CD4-positive, alpha-beta memory T cell (primary cell): Measurements from ENCODE around the gene SLC39A10. TPM values are rescaled to one million over a fixed set of nuclear protein-coding genes. Genes with fewer than 3 reads are reported as not detected.

Experiments used
- CTCF ChIA-PET: fragments of 350-600 bp; sonication (Branson Sonifier 250); formaldehyde crosslinking; loops from one replicate; lab custom pipeline; 2021; ENCODE audit warnings: inconsistent platforms; ENCODE audit not compliant: partially characterized antibody; lab: Charles Lee
- POLR2A ChIA-PET: fragments of 350-600 bp; sonication (Branson Sonifier 250); formaldehyde crosslinking; loops from one replicate; lab custom pipeline; 2021; ENCODE audit not compliant: partially characterized antibody; lab: Charles Lee
- DNase-seq, 5 donors: peaks; one replicate each; pipeline versions ENCODE4 v3.0.0 to v3.0.0-alpha.2; 2020 to 2022; ENCODE audit warnings: mixed read lengths in 1 of 5
- H3K27ac ChIP-seq: one replicate; pipeline ENCODE4 v1.7.0; 2013; ENCODE audit warnings: low read depth, low read length
- H3K27me3 ChIP-seq: 2 replicates; pipeline ENCODE4 v1.7.0; 2013; ENCODE audit warnings: mild to moderate bottlenecking, low read length, moderate library complexity; ENCODE audit not compliant: insufficient read depth
- H3K36me3 ChIP-seq: 2 replicates; pipeline ENCODE4 v1.7.0; 2013; ENCODE audit warnings: mild to moderate bottlenecking, low read length, moderate library complexity; ENCODE audit not compliant: insufficient read depth
- H3K4me1 ChIP-seq: 2 replicates; pipeline ENCODE4 v1.7.0; 2013; ENCODE audit warnings: mild to moderate bottlenecking, low read length, moderate library complexity; ENCODE audit not compliant: insufficient read depth
- H3K4me3 ChIP-seq, 2 donors: one replicate each; pipeline ENCODE4 v1.7.0; 2013; ENCODE audit warnings: low read length in 2 of 2, mild to moderate bottlenecking in 1 of 2
- H3K9me3 ChIP-seq, 2 donors: one replicate each; pipeline ENCODE4 v1.7.0; 2013; ENCODE audit warnings: low read length in 2 of 2, control low read depth in 1 of 2; ENCODE audit not compliant: control insufficient read depth in 1 of 2
- H3K27ac Mint-ChIP-seq, 7 donors: one replicate each; pipeline ENCODE4 v1.8.0; 2020 to 2021; ENCODE audit warnings: mixed read lengths in 7 of 7, mild to moderate bottlenecking in 6 of 7, inconsistent platforms in 3 of 7, moderate library complexity in 3 of 7
- H3K27me3 Mint-ChIP-seq, 2 donors: one replicate each; pipeline ENCODE4 v1.8.0; 2020 to 2021; ENCODE audit warnings: mixed read lengths in 2 of 2
- H3K36me3 Mint-ChIP-seq, 2 donors: one replicate each; pipeline ENCODE4 v1.8.0; 2020 to 2021; ENCODE audit warnings: mixed read lengths in 2 of 2, inconsistent platforms in 1 of 2, mild to moderate bottlenecking in 1 of 2
- H3K4me1 Mint-ChIP-seq, 4 donors: one replicate each; pipeline ENCODE4 v1.8.0; 2020 to 2021; ENCODE audit warnings: mixed read lengths in 4 of 4, mild to moderate bottlenecking in 1 of 4
- H3K4me3 Mint-ChIP-seq, 8 donors: one replicate each; pipeline ENCODE4 v1.8.0; 2020 to 2021; ENCODE audit warnings: mixed read lengths in 8 of 8, mild to moderate bottlenecking in 7 of 8, moderate library complexity in 6 of 8, inconsistent platforms in 3 of 8
- H3K9me3 Mint-ChIP-seq, 8 donors: one replicate each; pipeline ENCODE4 v1.8.0; 2020 to 2021; ENCODE audit warnings: mixed read lengths in 8 of 8, mild to moderate bottlenecking in 5 of 8, inconsistent platforms in 3 of 8, moderate library complexity in 1 of 8
- intact Hi-C: fragments of 100-400 bp; cut with micrococcal nuclease; formaldehyde crosslinking; loops from one replicate; pipeline ENCODE4 v1.15.1; 2023
- polyA plus RNA-seq, 2 donors: library from polyadenylated mRNA; unstranded; fragments of 300-500 nt; fragmentation: Illumina TruSeq; gene quantifications; one replicate each; pipeline ENCODE4 v1.2.3, GENCODE V29; 2021
- total RNA-seq, 2 experiments: library from RNA; stranded (reverse); gene quantifications; one replicate each; pipeline ENCODE4 v1.2.3, GENCODE V29; 2021

Gene SLC39A10
- total and polyA plus RNA-seq, 4 experiments from 2014 or later: 5.9 to 102 (median 54.4) TPM

GRCh38 chr2:195667974-195668373, 10.9 kb downstream of the SLC39A10 start:
- ChIA-PET CTCF (interaction anchor here (1.1 to 6.8 kb wide), 5 partner anchors 8 to 172 kb away, joined by 3 to 62 read pairs (median 3); partner anchors contain the start of gene SLC39A10), POLR2A (interaction anchor here (0.8 to 3.6 kb wide), 2 partner anchors 11 to 334 kb away, joined by 3 to 26 read pairs; partner anchors contain the start of gene SLC39A10)
- H3K4me1 ChIP-seq: peaks cover 41% of the 10 kb centered on the region
- no peaks in the 10 kb centered on the region for H3K9me3 Mint-ChIP-seq
- no peak overlapping the region for H3K4me3 ChIP-seq
- no peak overlapping the region for H3K27ac Mint-ChIP-seq
- DNase-seq: no peak
- no peaks in the 10 kb centered on the region for H3K27me3 Mint-ChIP-seq
- no peak overlapping the region for H3K27ac ChIP-seq
- peaks cover 28 to 56% (median 33%) of the 10 kb centered on the region in 4 donors for H3K4me1 Mint-ChIP-seq
- peaks cover 0 to 3% of the 10 kb centered on the region in 2 donors for H3K36me3 Mint-ChIP-seq
- no peaks in the 10 kb centered on the region for H3K36me3 ChIP-seq
- H3K4me3 Mint-ChIP-seq: no peak overlapping the region
- no peaks in the 10 kb centered on the region for H3K27me3 ChIP-seq
- intact Hi-C loops: no loop called here
- no peaks in the 10 kb centered on the region for H3K9me3 ChIP-seq

GRCh38 chr2:195670191-195670590, 13.2 kb downstream of the SLC39A10 start:
- no peaks in the 10 kb centered on the region for H3K9me3 ChIP-seq
- ChIA-PET POLR2A (interaction anchor here (0.7 kb wide), 1 partner anchor 166 kb away, joined by 4 read pairs; no protein-coding TSS in a partner anchor), CTCF (interaction anchor here (2.6 to 6.8 kb wide), 2 partner anchors 10 to 171 kb away, joined by 13 to 62 read pairs; no protein-coding TSS in a partner anchor)
- no peak overlapping the region for H3K4me3 Mint-ChIP-seq
- no peaks in the 10 kb centered on the region for H3K27me3 Mint-ChIP-seq
- H3K36me3 Mint-ChIP-seq: peaks cover 8 to 10% of the 10 kb centered on the region in 2 donors
- no peaks in the 10 kb centered on the region for H3K27me3 ChIP-seq
- H3K4me1 Mint-ChIP-seq: peaks cover 27 to 57% (median 33%) of the 10 kb centered on the region in 4 donors
- no peaks in the 10 kb centered on the region for H3K36me3 ChIP-seq
- no peak overlapping the region for H3K27ac Mint-ChIP-seq
- no peak overlapping the region for H3K27ac ChIP-seq
- no peaks in the 10 kb centered on the region for H3K9me3 Mint-ChIP-seq
- no peak overlapping the region for H3K4me3 ChIP-seq
- no peak for DNase-seq
- intact Hi-C loops: no loop called here
- H3K4me1 ChIP-seq: peaks cover 34% of the 10 kb centered on the region

- peaks cover 0 to 2% (median 0%) of the 10 kb centered on the region in 8 donors for H3K9me3 Mint-ChIP-seq
- no peak overlapping the region for H3K4me3 Mint-ChIP-seq
- H3K4me1 Mint-ChIP-seq: peaks cover 26 to 47% (median 33%) of the 10 kb centered on the region in 4 donors
- Histone ChIP-seq H3K27me3 (no peaks in the 10 kb centered on the region), H3K4me3 (no peak overlapping the region), H3K27ac (no peak overlapping the region), H3K9me3 (no peaks in the 10 kb centered on the region), H3K36me3 (no peaks in the 10 kb centered on the region), H3K4me1 (peaks cover 21% of the 10 kb centered on the region)
- intact Hi-C loops: no loop called here
- peaks cover 10 to 13% of the 10 kb centered on the region in 2 donors for H3K36me3 Mint-ChIP-seq
- H3K27me3 Mint-ChIP-seq: no peaks in the 10 kb centered on the region
- no peak for DNase-seq
- POLR2A ChIA-PET: interaction anchor here (1.2 to 1.4 kb wide), 2 partner anchors 11 to 164 kb away, joined by 3 to 4 read pairs; no protein-coding TSS in a partner anchor
- CTCF ChIA-PET: interaction anchor here (1.7 to 2.1 kb wide), 3 partner anchors 11 to 174 kb away, joined by 4 to 11 read pairs (median 8); partner anchors contain the start of gene SLC39A10
- H3K27ac Mint-ChIP-seq: peak overlapping the region in 2 of 7 donors; percentile 29 to 52
These were observed 14.5 kb downstream of the SLC39A10 start for GRCh38 chr2:195671563-195671962.

GRCh38 chr2:195672674-195673073, 15.6 kb downstream of the SLC39A10 start:
- Mint-ChIP-seq H3K4me1 (peaks cover 23 to 47% (median 32%) of the 10 kb centered on the region in 4 donors), H3K36me3 (peaks cover 10 to 16% of the 10 kb centered on the region in 2 donors), H3K27ac (no peak overlapping the region), H3K4me3 (no peak overlapping the region), H3K27me3 (no peaks in the 10 kb centered on the region), H3K9me3 (peaks cover 0 to 2% (median 0%) of the 10 kb centered on the region in 8 donors)
- Histone ChIP-seq H3K27ac (no peak overlapping the region), H3K27me3 (no peaks in the 10 kb centered on the region), H3K9me3 (no peaks in the 10 kb centered on the region), H3K36me3 (no peaks in the 10 kb centered on the region), H3K4me1 (peaks cover 20% of the 10 kb centered on the region), H3K4me3 (no peak overlapping the region)
- ChIA-PET CTCF (interaction anchor here (0.8 to 2.1 kb wide), 5 partner anchors 8 to 175 kb away, joined by 3 to 11 read pairs (median 4); partner anchors contain the start of gene SLC39A10), POLR2A (interaction anchor here (1.1 to 1.4 kb wide), 3 partner anchors 10 to 165 kb away, joined by 3 to 4 read pairs (median 3); no protein-coding TSS in a partner anchor)
- no peak for DNase-seq
- intact Hi-C loops: no loop called here

- ChIA-PET POLR2A (interaction anchor here (0.9 kb wide), 1 partner anchor 18 kb away, joined by 3 read pairs; the partner anchor contains the start of gene SLC39A10), CTCF (interaction anchor here (1.0 to 2.8 kb wide), 2 partner anchors 8 to 14 kb away, joined by 3 to 7 read pairs; no protein-coding TSS in a partner anchor)
- Histone ChIP-seq H3K9me3 (no peaks in the 10 kb centered on the region), H3K27me3 (no peaks in the 10 kb centered on the region), H3K36me3 (no peaks in the 10 kb centered on the region), H3K27ac (no peak overlapping the region), H3K4me1 (peaks cover 22% of the 10 kb centered on the region), H3K4me3 (no peak overlapping the region)
- Mint-ChIP-seq H3K9me3 (peaks cover 0 to 2% (median 0%) of the 10 kb centered on the region in 8 donors), H3K4me1 (peaks cover 21 to 47% (median 32%) of the 10 kb centered on the region in 4 donors), H3K4me3 (no peak overlapping the region), H3K27ac (peak overlapping the region in 2 of 7 donors; percentile 72 to 82), H3K27me3 (no peaks in the 10 kb centered on the region), H3K36me3 (peaks cover 13 to 16% of the 10 kb centered on the region in 2 donors)
- intact Hi-C loops: no loop called here
- DNase-seq: no peak
These were observed 17.6 kb downstream of the SLC39A10 start for GRCh38 chr2:195674491-195675221.

- H3K36me3 Mint-ChIP-seq: peaks cover 25 to 27% of the 10 kb centered on the region in 2 donors
- no peaks in the 10 kb centered on the region for H3K27me3 Mint-ChIP-seq
- POLR2A ChIA-PET: interaction anchor here (1.0 kb wide), 1 partner anchor 13 kb away, joined by 3 read pairs; no protein-coding TSS in a partner anchor
- Histone ChIP-seq H3K27ac (no peak overlapping the region), H3K36me3 (peaks cover 10% of the 10 kb centered on the region), H3K4me3 (no peak overlapping the region), H3K27me3 (no peaks in the 10 kb centered on the region), H3K9me3 (no peaks in the 10 kb centered on the region), H3K4me1 (peaks cover 22% of the 10 kb centered on the region)
- H3K4me1 Mint-ChIP-seq: peaks cover 26 to 55% (median 36%) of the 10 kb centered on the region in 4 donors
- intact Hi-C loops: no loop called here
- peaks cover 0 to 2% (median 0%) of the 10 kb centered on the region in 8 donors for H3K9me3 Mint-ChIP-seq
- no peak overlapping the region for H3K4me3 Mint-ChIP-seq
- CTCF ChIA-PET: interaction anchor here (2.8 kb wide), 1 partner anchor 9 kb away, joined by 7 read pairs; no protein-coding TSS in a partner anchor
- peak overlapping the region in 2 of 7 donors; percentile 3 to 7 for H3K27ac Mint-ChIP-seq
- no peak for DNase-seq
These were observed 18.9 kb downstream of the SLC39A10 start for GRCh38 chr2:195675783-195676427.
